Activated CD8-positive, alpha-beta memory T cell treated with anti-CD3 and anti-CD28 coated beads, Interleukin-2, amount 50 U/mL, for 1 hour (primary cell): ENCODE data around the gene OR4K15.
"Not testable (repeated sequence)": the region's sequence is repeated elsewhere in the genome, so short reads cannot be mapped to it uniquely, and the experiment has no call there.

Source experiments
- DNase-seq: peaks from one replicate; pipeline ENCODE4 v3.0.0-alpha.2; 2020; ENCODE audit errors: extremely low read depth

OR4K15 gene

GRCh38 chr14:19975291-19975690 lies at the start of gene OR4K15:
Gene OR4K15 (plus strand): TSS chr14:19975591. CDS start chr14:19975591, 0 bp downstream.
- DNase-seq: no peak

GRCh38 chr14:19930617-19931016 lies 44.8 kb upstream of the OR4K15 start, which contains the start of gene OR4K1:
Gene OR4K1 (plus strand): TSS chr14:19930917. CDS start chr14:19935667, 4,750 bp downstream.
- DNase-seq: no peak

GRCh38 chr14:19941668-19942067 lies 33.7 kb upstream of the OR4K15 start:
- DNase-seq: no peak

GRCh38 chr14:19947413-19948090 lies 27.8 kb upstream of the OR4K15 start:
- DNase-seq: no peak

GRCh38 chr14:19949218-19949617 lies 26.2 kb upstream of the OR4K15 start:
- DNase-seq: no peak

- DNase-seq: not testable (repeated sequence)
Measured at GRCh38 chr14:19969735-19970134, 5.7 kb upstream of the OR4K15 start.

GRCh38 chr14:19974844-19975243 lies 547 bp upstream of the OR4K15 start:
- DNase-seq: no peak

- no peak for DNase-seq
Measured at GRCh38 chr14:19993438-19993837, 18.0 kb downstream of the OR4K15 start.

- no peak for DNase-seq
Measured at GRCh38 chr14:20001863-20002262, 26.5 kb downstream of the OR4K15 start, which contains the start of gene OR4Q2. Gene OR4Q2 (plus strand): TSS chr14:20002163.

GRCh38 chr14:20002319-20002718 lies 26.9 kb downstream of the OR4K15 start:
- no peak for DNase-seq

- DNase-seq: no peak
Measured at GRCh38 chr14:20008156-20008555, 32.8 kb downstream of the OR4K15 start.

- DNase-seq: no peak
Measured at GRCh38 chr14:20019257-20019865, 44.0 kb downstream of the OR4K15 start, which contains the start of gene OR4K14. Gene OR4K14 (minus strand): TSS chr14:20019307. CDS start chr14:20015193, 4,114 bp downstream.
